IMR-90 (cell line): ENCODE data around the gene BRIP1. TPM values are rescaled to one million over a fixed set of nuclear protein-coding genes. Genes with fewer than 3 reads are reported as not detected.
A peak's percentile ranks its signal among the peaks of the same experiment; 100 is the strongest.

Source experiments
- ATAC-seq: fragments of 200-7000 bp; cut with Tn5 transposase; 2 replicates; pipeline ENCODE4 v1.9.1; 2020; ENCODE audit warnings: low read depth, mild to moderate bottlenecking, moderate library complexity
- BruUV-seq: library from RNA; stranded (reverse); fragments of 400-500 nt; replicated peaks from 2 replicates; lab custom pipeline; 2021; lab: Mats Ljungman, UMichigan
- CTCF ChIA-PET: fragments of 300-600 bp; formaldehyde crosslinking; extraction: SDS; loops from one replicate; lab custom pipeline; 2021; ENCODE audit warnings: antibody characterized with exemption; lab: Yijun Ruan, JAX
- POLR2A ChIA-PET: fragments of 300-600 bp; sonication (Branson Sonifier 250); formaldehyde crosslinking; loops from one replicate; lab custom pipeline; 2022; ENCODE audit warnings: antibody characterized with exemption; ENCODE audit not compliant: unreplicated experiment; lab: Charles Lee
- DNase-seq: peaks from one replicate; pipeline ENCODE4 v3.0.0; 2013
- H2AFZ ChIP-seq: replicated peaks from 2 replicates; pipeline ENCODE3; 2013; ENCODE audit warnings: low read length, mild to moderate bottlenecking; ENCODE audit not compliant: poor library complexity
- H2AK5ac ChIP-seq: 2 replicates; pipeline ENCODE4 v1.6.1; 2013; ENCODE audit warnings: low read depth, low read length, inconsistent platforms
- H2AK9ac ChIP-seq: replicated peaks from 2 replicates; pipeline ENCODE3; 2013; ENCODE audit warnings: mild to moderate bottlenecking, low read depth, low read length, moderate library complexity; ENCODE audit not compliant: poor library complexity
- H2BK120ac ChIP-seq: 2 replicates; pipeline ENCODE4 v1.6.1; 2013; ENCODE audit warnings: low read depth, low read length, inconsistent platforms
- H2BK15ac ChIP-seq: 3 replicates; pipeline ENCODE4 v1.6.1; 2013; ENCODE audit warnings: low read depth, low read length, inconsistent platforms
- H2BK20ac ChIP-seq: 2 replicates; pipeline ENCODE4 v1.6.1; 2013; ENCODE audit warnings: low read depth, mild to moderate bottlenecking, inconsistent platforms, low read length, moderate library complexity
- H2BK5ac ChIP-seq: 2 replicates; pipeline ENCODE4 v1.6.1; 2013; ENCODE audit warnings: mild to moderate bottlenecking, low read depth, low read length, inconsistent platforms; ENCODE audit not compliant: poor library complexity, severe bottlenecking
- H3K14ac ChIP-seq: replicated peaks from 2 replicates; pipeline ENCODE4 v1.6.1; 2013; ENCODE audit warnings: low read depth, low read length, inconsistent platforms
- H3K18ac ChIP-seq: 2 replicates; pipeline ENCODE4 v1.6.1; 2013; ENCODE audit warnings: low read depth, low read length, control low read depth
- H3K23ac ChIP-seq: 2 replicates; pipeline ENCODE4 v1.6.1; 2013; ENCODE audit warnings: low read depth, low read length, inconsistent platforms
- H3K27ac ChIP-seq: 2 replicates; pipeline ENCODE4 v1.5.1; 2013; ENCODE audit warnings: mild to moderate bottlenecking, control low read depth, low read length; ENCODE audit not compliant: insufficient read depth
- H3K27me3 ChIP-seq: 2 replicates; pipeline ENCODE4 v1.6.1; 2013; ENCODE audit warnings: low read length; ENCODE audit not compliant: control insufficient read depth, insufficient read depth
- H3K36me3 ChIP-seq: 2 replicates; pipeline ENCODE4 v1.6.1; 2013; ENCODE audit warnings: low read length, mixed read lengths; ENCODE audit not compliant: control insufficient read depth, insufficient read depth
- H3K4ac ChIP-seq: 2 replicates; pipeline ENCODE4 v1.6.1; 2013; ENCODE audit warnings: low read depth, low read length, inconsistent platforms
- H3K4me1 ChIP-seq: 2 replicates; pipeline ENCODE4 v1.6.1; 2013; ENCODE audit warnings: low read length, mixed read lengths; ENCODE audit not compliant: control insufficient read depth, insufficient read depth
- H3K4me2 ChIP-seq: 2 replicates; pipeline ENCODE4 v1.6.1; 2013; ENCODE audit warnings: low read depth, mild to moderate bottlenecking, control low read depth, low read length, moderate library complexity
- H3K4me3 ChIP-seq: 2 replicates; pipeline ENCODE4 v1.5.1; 2013; ENCODE audit warnings: low read depth, mild to moderate bottlenecking, control low read depth, low read length, moderate library complexity; ENCODE audit not compliant: insufficient read depth
- H3K56ac ChIP-seq: 2 replicates; pipeline ENCODE4 v1.6.1; 2013; ENCODE audit warnings: low read length, inconsistent platforms; ENCODE audit not compliant: insufficient read depth; ENCODE audit errors: extremely low read depth
- H3K79me1 ChIP-seq, 2 experiments: 2 replicates each; pipeline ENCODE4 v1.6.1; 2013; ENCODE audit warnings: low read length in 2 of 2, inconsistent platforms in 1 of 2, low read depth in 1 of 2
- H3K9ac ChIP-seq: 2 replicates; pipeline ENCODE4 v1.6.1; 2013; ENCODE audit warnings: low read depth, low read length, control low read depth
- H3K9me1 ChIP-seq: 2 replicates; pipeline ENCODE4 v1.6.1; 2013; ENCODE audit warnings: low read length, inconsistent platforms; ENCODE audit not compliant: insufficient read depth
- H3K9me3 ChIP-seq: 2 replicates; pipeline ENCODE4 v1.6.1; 2013; ENCODE audit warnings: low read length; ENCODE audit not compliant: control insufficient read depth, insufficient read depth
- H4K20me1 ChIP-seq: 2 replicates; pipeline ENCODE4 v1.6.1; 2013; ENCODE audit warnings: low read length, inconsistent platforms; ENCODE audit not compliant: insufficient read depth
- H4K5ac ChIP-seq: 2 replicates; pipeline ENCODE4 v1.6.1; 2013; ENCODE audit warnings: mild to moderate bottlenecking, low read depth, low read length, control low read depth
- H4K8ac ChIP-seq, 2 experiments: 2 replicates each; pipeline ENCODE4 v1.6.1; 2013; ENCODE audit warnings: low read depth in 2 of 2, low read length in 2 of 2, control low read depth in 1 of 2, inconsistent platforms in 1 of 2
- H4K91ac ChIP-seq: 2 replicates; pipeline ENCODE4 v1.6.1; 2013; ENCODE audit warnings: low read depth, low read length, inconsistent platforms; ENCODE audit not compliant: insufficient read depth
- CEBPB ChIP-seq: IDR thresholded peaks from 2 replicates; pipeline ENCODE4 v1.6.1; 2012; ENCODE audit warnings: low read depth, low read length, improper control_type of control experiment
- CHD1 ChIP-seq: IDR thresholded peaks from 2 replicates; pipeline ENCODE4 v1.6.1; 2012; ENCODE audit warnings: low read depth, low read length, improper control_type of control experiment
- CTCF ChIP-seq: conservative IDR thresholded peaks from 2 replicates; pipeline ENCODE4 v1.5.1; 2012; ENCODE audit warnings: mild to moderate bottlenecking, low read depth, low read length, improper control_type of control experiment
- ELK1 ChIP-seq: fragments of 150-350 bp; IDR thresholded peaks from 2 replicates; pipeline ENCODE4 v1.6.1; 2016; ENCODE audit warnings: low read depth, mild to moderate bottlenecking, low read length, moderate library complexity, borderline replicate concordance
- MAFK ChIP-seq: IDR thresholded peaks from 2 replicates; pipeline ENCODE4 v1.6.1; 2012; ENCODE audit warnings: low read depth, low read length, improper control_type of control experiment
- MXI1 ChIP-seq: IDR thresholded peaks from 2 replicates; pipeline ENCODE4 v1.6.1; 2012; ENCODE audit warnings: low read depth, mild to moderate bottlenecking, low read length, moderate library complexity, borderline replicate concordance
- RAD21 ChIP-seq: IDR thresholded peaks from 2 replicates; pipeline ENCODE4 v1.6.1; 2012; ENCODE audit warnings: low read length, improper control_type of control experiment
- RFX5 ChIP-seq: IDR thresholded peaks from 2 replicates; pipeline ENCODE4 v1.8.0; 2012; ENCODE audit warnings: low read depth, mild to moderate bottlenecking, low read length, moderate library complexity
- SMC3 ChIP-seq: fragments of 150-350 bp; IDR thresholded peaks from 2 replicates; pipeline ENCODE4 v1.6.1; 2016; ENCODE audit warnings: low read depth, mild to moderate bottlenecking, antibody characterized with exemption, low read length, moderate library complexity
- USF2 ChIP-seq: fragments of 150-350 bp; IDR thresholded peaks from 2 replicates; pipeline ENCODE4 v1.6.1; 2017; ENCODE audit warnings: mild to moderate bottlenecking, antibody characterized with exemption, low read length, low read depth
- WGBS, 2 experiments: methylation state at CpG; one replicate each; pipeline versions ENCODE4 v1.1.5 to v1.1.7; 2013; ENCODE audit warnings: missing lambda C conversion rate in 2 of 2; ENCODE audit not compliant: insufficient read length in 1 of 2; ENCODE audit errors: extremely low coverage in 2 of 2; 5-methylcytosine and 5-hydroxymethylcytosine counted together
- dilution Hi-C: fragments of 300-500 bp; cut with HindIII; formaldehyde crosslinking; loops from one replicate; pipeline ENCODE4 v1.14.3; 2018; ENCODE audit warnings: low sequenced_read_pairs; ENCODE audit not compliant: unreplicated experiment
- in situ Hi-C: fragments of 300-500 bp; cut with MboI; formaldehyde crosslinking; loops from 3 replicates; pipeline ENCODE4 v1.14.3; 2019; ENCODE audit warnings: low sequenced_read_pairs, inconsistent platforms, mixed read lengths
- intact Hi-C: fragments of 100-400 bp; cut with micrococcal nuclease; formaldehyde crosslinking; loops from 2 replicates; pipeline ENCODE4 v1.10.0; 2022
- polyA plus RNA-seq, 3 experiments: library from polyadenylated mRNA; depleted of rRNA; stranded (reverse); fragments of >200 nt; gene quantifications; 2 replicates each; pipeline ENCODE4 v1.2.3, GENCODE V29; 2012; ENCODE audit warnings: low replicate concordance in 1 of 3
- total RNA-seq: library from RNA; depleted of rRNA; stranded (reverse); fragments of >200 nt; gene quantifications from 2 replicates; pipeline ENCODE4 v1.2.3, GENCODE V29; 2012

Gene BRIP1
- total and polyA plus RNA-seq, 2 of the 4 experiments (the other 2 are of a cell fraction), result 6.1 to 19.7 TPM

- H3K9me1 ChIP-seq, result peaks cover 5% of the 10 kb centered on the region
- H3K18ac ChIP-seq, result no peak overlapping the region
- intact Hi-C loops (loop anchor here (1.0 kb wide), 3 partner anchors 201 to 425 kb away; no protein-coding TSS in a partner anchor), in situ Hi-C loops (no loop called here), dilution Hi-C loops (no loop called here)
- no peak overlapping the region for H4K91ac ChIP-seq
- no peaks in the 10 kb centered on the region; the same call in 1 of the 2 replicates for H4K20me1 ChIP-seq
- no peak overlapping the region for H2BK120ac ChIP-seq
- DNase-seq (peak; percentile 81), ATAC-seq (peak; percentile 84)
- peaks cover 13 to 25% of the 10 kb centered on the region in 2 experiments for H3K79me1 ChIP-seq
- no peak overlapping the region for H3K14ac ChIP-seq
- no TSS peak for BruUV-seq
- no peak overlapping the region for H3K56ac ChIP-seq
- H3K27me3 ChIP-seq, result no peaks in the 10 kb centered on the region
- H2BK5ac ChIP-seq, result no peak overlapping the region
- no peak overlapping the region for H4K5ac ChIP-seq
- no peak overlapping the region for H3K4me2 ChIP-seq
- no CpG with 5 or more reads among the region's 4 CpGs for WGBS, 2 experiments
- no peak overlapping the region for H2AK9ac ChIP-seq
- no peak overlapping the region for H2AFZ ChIP-seq
- H3K4ac ChIP-seq, result no peak overlapping the region
- no peak overlapping the region for H3K23ac ChIP-seq
- H3K36me3 ChIP-seq, result no peaks in the 10 kb centered on the region
- CTCF ChIA-PET, result interaction anchor here (0.6 to 1.5 kb wide), 7 partner anchors 24 to 254 kb away, joined by 3 to 9 read pairs (median 4); no protein-coding TSS in a partner anchor
- H2AK5ac ChIP-seq, result no peak overlapping the region
- TF ChIP-seq CEBPB, result no peak
- TF ChIP-seq USF2, result no peak
- TF ChIP-seq RFX5, result no peak
- no peak for TF ChIP-seq MXI1
- peak; percentile 95 for TF ChIP-seq RAD21
- TF ChIP-seq CHD1, result no peak
- no peak for TF ChIP-seq MAFK
- peak; percentile 94 for TF ChIP-seq CTCF
- no peak for TF ChIP-seq ELK1
- TF ChIP-seq SMC3, result peak; percentile 95
- no peak overlapping the region for H3K27ac ChIP-seq
- no peak overlapping the region for H2BK15ac ChIP-seq
- H3K4me1 ChIP-seq, result peaks cover 4% of the 10 kb centered on the region
- no peak overlapping the region for H2BK20ac ChIP-seq
- H3K9me3 ChIP-seq, result no peaks in the 10 kb centered on the region
- no peak overlapping the region for H4K8ac ChIP-seq
- H3K4me3 ChIP-seq, result no peak overlapping the region
- no peak overlapping the region for H3K9ac ChIP-seq
- POLR2A ChIA-PET, result no interaction called here
Observed at GRCh38 chr17:61837175-61838051, 25.9 kb downstream of the BRIP1 start.
